Metanephros (tissue), 2 donors: ENCODE data around the gene RBM34. TPM values are rescaled to one million over a fixed set of nuclear protein-coding genes. Genes with fewer than 3 reads are reported as not detected.
A peak's percentile ranks its signal among the peaks of the same experiment; 100 is the strongest.

ENCODE experiments used
- small RNA-seq: library from RNA; depleted of rRNA; stranded (forward); fragments of <200 nt; gene quantifications from one replicate; pipeline ENCODE3, GENCODE V24; 2014; ENCODE audit warnings: low replicate concordance
- total RNA-seq: library from RNA; depleted of rRNA; stranded (reverse); fragments of >200 nt; gene quantifications from one replicate; pipeline ENCODE4 v1.2.3, GENCODE V29; 2014

Gene RBM34, protein sequence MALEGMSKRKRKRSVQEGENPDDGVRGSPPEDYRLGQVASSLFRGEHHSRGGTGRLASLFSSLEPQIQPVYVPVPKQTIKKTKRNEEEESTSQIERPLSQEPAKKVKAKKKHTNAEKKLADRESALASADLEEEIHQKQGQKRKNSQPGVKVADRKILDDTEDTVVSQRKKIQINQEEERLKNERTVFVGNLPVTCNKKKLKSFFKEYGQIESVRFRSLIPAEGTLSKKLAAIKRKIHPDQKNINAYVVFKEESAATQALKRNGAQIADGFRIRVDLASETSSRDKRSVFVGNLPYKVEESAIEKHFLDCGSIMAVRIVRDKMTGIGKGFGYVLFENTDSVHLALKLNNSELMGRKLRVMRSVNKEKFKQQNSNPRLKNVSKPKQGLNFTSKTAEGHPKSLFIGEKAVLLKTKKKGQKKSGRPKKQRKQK
- total RNA-seq, result 32.7 TPM

DNA sequence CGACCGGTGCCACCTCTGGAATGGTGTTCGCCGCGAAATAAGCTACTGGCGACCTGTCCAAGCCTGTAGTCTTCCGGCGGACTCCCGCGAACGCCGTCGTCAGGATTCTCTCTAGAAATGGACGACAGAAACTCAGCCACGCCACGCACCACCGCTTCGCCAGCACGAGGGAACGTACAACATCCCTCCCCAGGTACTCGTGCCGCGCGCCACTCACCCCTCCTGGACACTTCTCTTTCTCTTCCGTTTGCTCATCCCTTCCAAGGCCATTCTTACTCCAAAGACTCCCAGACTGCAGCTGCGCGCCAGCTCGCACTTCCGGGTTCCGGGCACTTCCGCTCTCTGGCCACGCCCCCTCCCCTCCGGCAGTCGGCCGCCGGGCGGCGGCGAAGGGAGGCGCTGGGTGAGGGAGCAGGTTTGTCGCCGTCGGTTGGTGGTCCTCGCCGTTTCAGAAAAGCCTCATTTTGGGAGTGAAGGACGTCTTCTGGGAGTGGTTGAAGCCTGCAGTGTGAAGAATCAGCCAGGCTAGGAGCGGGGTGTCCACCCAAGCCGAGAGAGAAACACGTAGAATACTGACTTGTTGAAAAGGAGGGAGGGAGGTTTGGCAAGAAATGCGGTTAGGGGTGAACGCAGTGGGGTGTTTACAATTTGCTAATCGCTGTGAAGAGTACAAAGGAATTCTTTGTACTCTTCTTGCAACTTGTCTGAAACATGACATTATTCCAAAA is at the start of gene RBM34:
RBM34 (minus strand) TSS at position 294 of the 728 bp plus-strand sequence; CDS start at position 270, 24 bp downstream.

DNA sequence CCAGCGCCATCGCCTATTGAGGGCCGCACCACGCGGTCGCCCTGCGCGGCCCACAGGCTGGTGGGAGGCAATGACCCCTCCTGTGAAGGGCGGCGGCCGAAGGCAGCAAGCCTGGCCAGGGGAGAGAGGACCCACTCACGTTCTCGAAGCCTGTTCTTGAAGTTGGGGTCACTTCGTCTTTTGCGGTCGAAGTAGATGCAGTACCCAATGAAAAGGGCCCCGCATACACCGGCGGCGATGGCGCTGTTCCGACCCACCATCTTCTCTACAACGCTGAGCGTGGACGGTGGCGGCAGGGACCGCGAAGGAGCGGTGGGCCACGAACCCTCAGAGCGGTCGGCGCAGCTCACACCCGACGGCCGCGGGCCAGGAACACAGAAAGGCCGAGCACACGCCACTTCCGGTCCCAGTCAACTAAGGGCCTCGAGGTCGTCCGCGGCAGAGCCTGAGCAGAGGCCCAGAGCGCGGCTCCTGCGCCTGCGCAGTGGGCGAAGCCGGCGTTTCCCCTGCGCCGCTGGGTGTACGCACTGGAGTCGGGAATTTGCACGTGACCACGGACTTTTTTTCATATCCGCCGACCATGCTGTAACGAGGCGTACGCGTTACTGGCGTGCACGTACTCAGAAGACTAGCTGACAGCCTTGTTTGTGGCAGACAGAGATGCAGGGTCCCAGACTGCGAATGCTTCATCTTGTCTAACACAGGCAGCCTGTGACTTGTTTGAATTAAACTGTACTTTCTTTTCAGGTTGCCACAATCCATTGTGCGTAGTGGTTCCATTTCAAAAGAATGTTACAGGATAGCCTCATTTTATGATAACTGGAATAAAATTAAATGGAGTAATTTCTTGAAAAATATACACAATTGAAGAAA is 32.4 kb downstream of the RBM34 start, which contains the start of gene TOMM20:
TOMM20 (minus strand) TSS at position 382 of the 873 bp plus-strand sequence; CDS start at position 260, 122 bp downstream.

Small RNA genes lying within 50 kb of the gene (small RNA-seq; reads per million reads assigned to genes)
- gene AL732292.1, result not detected
- gene MIR4753, result not detected
- gene SNORA14B, result 8.9 reads per million, percentile 94 among the genes with 10 or more reads in this experiment

Other genes starting within 250 kb of the RBM34 start
- gene TOMM20, start 32.4 kb downstream of the RBM34 start, total RNA-seq, result 112 TPM
- 58.1 TPM for gene ARID4B, start 166.9 kb upstream of the RBM34 start, total RNA-seq
- 22.9 TPM for gene GGPS1, start 167.3 kb upstream of the RBM34 start, total RNA-seq
- gene TBCE, start 206.2 kb upstream of the RBM34 start, total RNA-seq, result 20.2 TPM